NCI-H446 (cell line): Measurements from ENCODE around the gene KIF21B.

ENCODE experiments used
- DNase-seq, 2 experiments: peaks; one replicate each; lab custom pipeline; 2025; lab: John Stamatoyannopoulos, UW

The KIF21B gene

GRCh38 chr1:201020040-201020591, 3.4 kb downstream of the KIF21B start:
- DNase-seq = no peak

- no peak for DNase-seq
These were observed 4.1 kb downstream of the KIF21B start for GRCh38 chr1:201019321-201019977.

- DNase-seq = no peak
These were observed 5.7 kb downstream of the KIF21B start for GRCh38 chr1:201017828-201018163.

GRCh38 chr1:201016943-201017827, 6.3 kb downstream of the KIF21B start:
- DNase-seq = peak; percentile 25 to 47

- DNase-seq = peak; percentile 27 to 76
These were observed 7.3 kb downstream of the KIF21B start for GRCh38 chr1:201016211-201016651.

GRCh38 chr1:201015551-201016091, 7.9 kb downstream of the KIF21B start:
- DNase-seq = no peak

GRCh38 chr1:201014816-201015200, 8.7 kb downstream of the KIF21B start:
- no peak for DNase-seq

- no peak for DNase-seq
These were observed 9.3 kb downstream of the KIF21B start for GRCh38 chr1:201013991-201014815.

- DNase-seq = no peak
These were observed 10.5 kb downstream of the KIF21B start for GRCh38 chr1:201013031-201013485.

GRCh38 chr1:201011616-201012015, 11.9 kb downstream of the KIF21B start:
- peak; percentile 79 to 87 for DNase-seq

- DNase-seq = peak in 1 of 2 experiments; percentile 30
These were observed 13.4 kb downstream of the KIF21B start for GRCh38 chr1:201009962-201010645.

- no peak for DNase-seq
These were observed 14.7 kb downstream of the KIF21B start for GRCh38 chr1:201008666-201009360.

GRCh38 chr1:201007481-201007880, 16.0 kb downstream of the KIF21B start:
- no peak for DNase-seq

GRCh38 chr1:201006450-201006849, 17.1 kb downstream of the KIF21B start:
- DNase-seq = no peak

GRCh38 chr1:201004732-201005131, 18.8 kb downstream of the KIF21B start:
- DNase-seq = no peak

- no peak for DNase-seq
These were observed 19.4 kb downstream of the KIF21B start for GRCh38 chr1:201004154-201004553.

- no peak for DNase-seq
These were observed 21.0 kb downstream of the KIF21B start for GRCh38 chr1:201002510-201002909.

- no peak for DNase-seq
These were observed 21.6 kb downstream of the KIF21B start for GRCh38 chr1:201001962-201002361.

- no peak for DNase-seq
These were observed 23.1 kb downstream of the KIF21B start for GRCh38 chr1:201000391-201000790.

- no peak for DNase-seq
These were observed 23.8 kb downstream of the KIF21B start for GRCh38 chr1:200999667-201000066.

GRCh38 chr1:200998323-200998722, 25.2 kb downstream of the KIF21B start:
- no peak for DNase-seq
